Neural cell (in vitro differentiated cells): ENCODE data around the gene LVRN. TPM values are rescaled to one million over a fixed set of nuclear protein-coding genes. Genes with fewer than 3 reads are reported as not detected.

Experiments
- H2AFZ ChIP-seq: fragments of 200-600, 300-800 bp; sonication (generic), shearing (Covaris generic); 2 replicates; pipeline ENCODE4 v1.6.0; 2014; ENCODE audit warnings: low read depth, mild to moderate bottlenecking, antibody characterized with exemption, low read length, moderate library complexity
- H3F3A ChIP-seq: fragments of 200-600 bp; shearing (Covaris generic); 2 replicates; pipeline ENCODE4 v1.6.1; 2016; ENCODE audit warnings: mild to moderate bottlenecking, moderate library complexity, mixed read lengths, antibody characterized with exemption, low read length; ENCODE audit not compliant: insufficient read depth, poor library complexity, severe bottlenecking
- H3K27ac ChIP-seq: fragments of 200-600, 300-800 bp; sonication (generic), shearing (Covaris generic); 2 replicates; pipeline ENCODE4 v1.5.1; 2014; ENCODE audit warnings: mild to moderate bottlenecking, low read length, moderate library complexity
- H3K27me3 ChIP-seq: fragments of 300-800, 200-600 bp; sonication (generic), shearing (Covaris generic); 2 replicates; pipeline ENCODE4 v1.6.0; 2014; ENCODE audit warnings: mild to moderate bottlenecking, low read depth, low read length, moderate library complexity; ENCODE audit not compliant: insufficient read depth
- H3K36me3 ChIP-seq: fragments of 300-800, 200-600 bp; sonication (generic), shearing (Covaris generic); 2 replicates; pipeline ENCODE4 v1.5.1; 2014; ENCODE audit warnings: mild to moderate bottlenecking, antibody characterized with exemption, low read length, moderate library complexity; ENCODE audit not compliant: insufficient read depth
- H3K4me2 ChIP-seq: fragments of 300-800, 200-600 bp; sonication (generic), shearing (Covaris generic); 2 replicates; pipeline ENCODE4 v1.6.0; 2014; ENCODE audit warnings: mild to moderate bottlenecking, low read length
- H3K4me3 ChIP-seq: fragments of 300-800, 200-600 bp; sonication (generic), shearing (Covaris generic); 2 replicates; pipeline ENCODE4 v1.5.1; 2014; ENCODE audit warnings: mild to moderate bottlenecking, low read length, moderate library complexity
- H3K79me2 ChIP-seq: fragments of 200-600 bp; shearing (Covaris generic); replicated peaks from 2 replicates; pipeline ENCODE4 v1.6.0; 2014; ENCODE audit warnings: mild to moderate bottlenecking, low read length, moderate library complexity; ENCODE audit not compliant: insufficient read depth
- H3K9ac ChIP-seq: fragments of 300-800, 200-600 bp; sonication (generic), shearing (Covaris generic); 2 replicates; pipeline ENCODE4 v1.6.1; 2016; ENCODE audit warnings: mild to moderate bottlenecking, low read length, mixed read lengths
- H3K9me2 ChIP-seq: fragments of 200-600 bp; shearing (Covaris generic); 2 replicates; pipeline ENCODE4 v1.6.1; 2016; ENCODE audit warnings: mild to moderate bottlenecking, low read length, mixed read lengths; ENCODE audit not compliant: insufficient read depth
- H3K9me3 ChIP-seq: fragments of 200-600, 300-800 bp; sonication (generic), shearing (Covaris generic); 2 replicates; pipeline ENCODE4 v1.6.1; 2016; ENCODE audit warnings: mild to moderate bottlenecking, mixed run types, low read length, moderate library complexity, mixed read lengths
- H4K20me1 ChIP-seq: fragments of 200-600 bp; shearing (Covaris generic); 2 replicates; pipeline ENCODE4 v1.6.1; 2016; ENCODE audit warnings: mild to moderate bottlenecking, mixed run types; ENCODE audit not compliant: insufficient read depth
- EP300 ChIP-seq: fragments of 450-650 bp; conservative IDR thresholded peaks from 2 replicates; pipeline ENCODE4 v1.6.1; 2014; ENCODE audit warnings: antibody characterized with exemption, mild to moderate bottlenecking, moderate library complexity; ENCODE audit not compliant: poor library complexity, severe bottlenecking
- EZH2 ChIP-seq: fragments of 200-600, 300-800 bp; shearing (Covaris generic), sonication (generic); IDR thresholded peaks from 2 replicates; pipeline ENCODE4 v1.6.1; 2014; ENCODE audit warnings: antibody characterized with exemption, low read length, borderline replicate concordance, mild to moderate bottlenecking; ENCODE audit not compliant: insufficient read depth, poor library complexity, severe bottlenecking
- MXI1 ChIP-seq: fragments of 450-650 bp; conservative IDR thresholded peaks from 2 replicates; pipeline ENCODE4 v1.6.1; 2014; ENCODE audit warnings: antibody characterized with exemption, mild to moderate bottlenecking; ENCODE audit not compliant: poor library complexity, severe bottlenecking
- POLR2AphosphoS5 ChIP-seq: IDR thresholded peaks from 2 replicates; pipeline ENCODE4 v1.6.1; 2012
- RAD21 ChIP-seq: fragments of 450-650 bp; conservative IDR thresholded peaks from 2 replicates; pipeline ENCODE4 v1.6.1; 2014; ENCODE audit warnings: antibody characterized with exemption, mild to moderate bottlenecking, moderate library complexity
- SMC3 ChIP-seq: fragments of 450-650 bp; conservative IDR thresholded peaks from 2 replicates; pipeline ENCODE4 v1.6.1; 2014; ENCODE audit warnings: antibody characterized with exemption, mild to moderate bottlenecking, moderate library complexity; ENCODE audit not compliant: poor library complexity
- TAF1 ChIP-seq: IDR thresholded peaks from 2 replicates; pipeline ENCODE4 v1.6.1; 2012; ENCODE audit warnings: low read depth
- polyA plus RNA-seq: library from polyadenylated mRNA; depleted of rRNA; stranded (reverse); fragments of >200 nt; gene quantifications from 2 replicates; pipeline ENCODE4 v1.2.3, GENCODE V29; 2014
- TF ChIP-seq, protein P1 (sequence below): IDR thresholded peaks from 2 replicates; pipeline ENCODE4 v1.6.1; 2012; ENCODE audit warnings: borderline replicate concordance
- TF ChIP-seq, protein P2 (sequence below): fragments of 450-650 bp; IDR thresholded peaks from 2 replicates; pipeline ENCODE4 v1.5.1; 2014; ENCODE audit warnings: antibody characterized with exemption, mild to moderate bottlenecking, moderate library complexity; ENCODE audit not compliant: poor library complexity, severe bottlenecking

LVRN gene
- polyA plus RNA-seq, 1 donor from 2014 or later = 3.5 TPM

DNA sequence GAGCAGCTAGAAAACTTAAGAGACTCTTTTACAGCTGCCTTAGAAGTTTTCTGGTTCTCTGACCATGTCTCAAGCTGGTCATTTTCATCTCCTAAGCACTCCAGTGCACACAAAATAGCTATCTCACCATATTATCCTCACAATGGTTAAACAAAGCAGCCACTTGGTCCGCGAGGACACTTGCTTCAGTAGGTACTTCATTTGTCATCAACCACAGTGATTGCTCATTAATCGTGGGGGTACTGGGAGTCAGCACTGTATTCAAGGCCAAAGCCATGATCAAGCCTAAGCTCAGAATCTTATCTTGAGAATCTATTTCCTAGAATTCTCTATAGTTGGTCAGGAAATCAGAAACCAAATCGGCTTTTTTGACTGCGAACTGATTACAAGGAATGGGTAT is 72.8 kb downstream of the LVRN start:
- H3K4me2 ChIP-seq = no peak overlapping the region
- no peaks in the 10 kb centered on the region for H3K36me3 ChIP-seq
- H3K9me3 ChIP-seq = no peaks in the 10 kb centered on the region
- H3K27me3 ChIP-seq = no peaks in the 10 kb centered on the region
- H3K4me3 ChIP-seq = no peak overlapping the region
- H3K9me2 ChIP-seq = no peaks in the 10 kb centered on the region
- TF ChIP-seq, protein P1, sequence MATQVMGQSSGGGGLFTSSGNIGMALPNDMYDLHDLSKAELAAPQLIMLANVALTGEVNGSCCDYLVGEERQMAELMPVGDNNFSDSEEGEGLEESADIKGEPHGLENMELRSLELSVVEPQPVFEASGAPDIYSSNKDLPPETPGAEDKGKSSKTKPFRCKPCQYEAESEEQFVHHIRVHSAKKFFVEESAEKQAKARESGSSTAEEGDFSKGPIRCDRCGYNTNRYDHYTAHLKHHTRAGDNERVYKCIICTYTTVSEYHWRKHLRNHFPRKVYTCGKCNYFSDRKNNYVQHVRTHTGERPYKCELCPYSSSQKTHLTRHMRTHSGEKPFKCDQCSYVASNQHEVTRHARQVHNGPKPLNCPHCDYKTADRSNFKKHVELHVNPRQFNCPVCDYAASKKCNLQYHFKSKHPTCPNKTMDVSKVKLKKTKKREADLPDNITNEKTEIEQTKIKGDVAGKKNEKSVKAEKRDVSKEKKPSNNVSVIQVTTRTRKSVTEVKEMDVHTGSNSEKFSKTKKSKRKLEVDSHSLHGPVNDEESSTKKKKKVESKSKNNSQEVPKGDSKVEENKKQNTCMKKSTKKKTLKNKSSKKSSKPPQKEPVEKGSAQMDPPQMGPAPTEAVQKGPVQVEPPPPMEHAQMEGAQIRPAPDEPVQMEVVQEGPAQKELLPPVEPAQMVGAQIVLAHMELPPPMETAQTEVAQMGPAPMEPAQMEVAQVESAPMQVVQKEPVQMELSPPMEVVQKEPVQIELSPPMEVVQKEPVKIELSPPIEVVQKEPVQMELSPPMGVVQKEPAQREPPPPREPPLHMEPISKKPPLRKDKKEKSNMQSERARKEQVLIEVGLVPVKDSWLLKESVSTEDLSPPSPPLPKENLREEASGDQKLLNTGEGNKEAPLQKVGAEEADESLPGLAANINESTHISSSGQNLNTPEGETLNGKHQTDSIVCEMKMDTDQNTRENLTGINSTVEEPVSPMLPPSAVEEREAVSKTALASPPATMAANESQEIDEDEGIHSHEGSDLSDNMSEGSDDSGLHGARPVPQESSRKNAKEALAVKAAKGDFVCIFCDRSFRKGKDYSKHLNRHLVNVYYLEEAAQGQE = no peak
- TF ChIP-seq EZH2 = no peak
- no peak for TF ChIP-seq POLR2AphosphoS5
- no peak overlapping the region for H3K27ac ChIP-seq
- no peaks in the 10 kb centered on the region for H3F3A ChIP-seq
- no peaks in the 10 kb centered on the region for H4K20me1 ChIP-seq
- H2AFZ ChIP-seq = no peak overlapping the region
- no peak overlapping the region for H3K9ac ChIP-seq
- no peaks in the 10 kb centered on the region for H3K79me2 ChIP-seq

DNA sequence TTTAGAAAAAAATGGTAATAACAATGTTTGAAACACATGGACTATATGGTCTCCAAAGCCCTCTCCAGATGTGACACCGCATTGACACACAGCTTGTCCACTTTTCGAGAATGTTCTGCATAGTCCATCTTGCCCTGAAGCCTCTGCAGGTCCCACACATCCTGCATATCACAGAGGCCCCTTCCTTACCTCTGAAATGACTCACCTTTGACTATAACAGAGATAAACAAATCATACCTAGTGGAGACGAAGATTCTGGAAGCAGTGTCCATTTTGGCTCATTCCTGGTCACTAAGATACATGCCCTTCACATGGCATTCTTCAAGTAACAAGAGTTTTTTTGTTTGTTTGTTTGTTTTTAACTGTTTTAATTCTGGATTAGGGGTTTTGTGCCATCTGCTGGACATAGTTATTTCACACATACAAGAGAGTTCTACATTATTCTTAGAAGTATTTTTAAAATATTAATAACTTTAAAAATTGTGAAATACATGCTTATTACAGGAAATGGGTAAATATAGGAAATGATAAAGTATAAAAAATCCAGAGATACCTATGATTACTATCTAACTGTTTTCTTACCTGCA is 75.1 kb downstream of the LVRN start:
- Histone ChIP-seq H3K9me2 (no peaks in the 10 kb centered on the region), H3F3A (no peaks in the 10 kb centered on the region), H3K9me3 (no peaks in the 10 kb centered on the region), H3K4me3 (no peak overlapping the region), H3K36me3 (no peaks in the 10 kb centered on the region), H2AFZ (no peak overlapping the region), H4K20me1 (no peaks in the 10 kb centered on the region), H3K27ac (no peak overlapping the region), H3K4me2 (no peak overlapping the region), H3K79me2 (no peaks in the 10 kb centered on the region), H3K9ac (no peak overlapping the region), H3K27me3 (no peaks in the 10 kb centered on the region)
- TF ChIP-seq TAF1 = no peak
- TF ChIP-seq EZH2 = no peak
- no peak for TF ChIP-seq RAD21
- TF ChIP-seq, protein P1 = no peak

DNA sequence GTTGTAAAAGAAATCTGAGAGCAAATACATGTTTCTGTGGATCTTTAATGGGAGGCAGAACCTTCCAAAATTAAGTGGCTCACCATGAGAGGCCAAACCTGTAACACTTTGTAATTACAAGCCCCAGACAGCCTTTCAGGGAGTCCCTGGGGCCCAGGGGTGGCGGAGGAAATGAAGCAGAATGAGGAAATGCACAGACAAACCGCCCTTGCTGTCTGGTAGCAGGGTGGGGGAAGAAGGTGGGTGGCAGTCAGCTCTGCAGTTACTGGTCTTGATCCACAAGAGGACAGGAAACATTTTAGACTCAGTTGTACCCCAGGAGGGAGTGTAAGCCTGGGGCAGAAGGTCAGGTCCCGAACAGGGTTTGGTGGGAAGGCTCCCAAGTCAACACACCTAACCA is 76.5 kb downstream of the LVRN start:
- H3K9me2 ChIP-seq = no peaks in the 10 kb centered on the region
- H3K79me2 ChIP-seq = no peaks in the 10 kb centered on the region
- TF ChIP-seq MXI1 (no peak), EP300 (no peak), POLR2AphosphoS5 (no peak), EZH2 (no peak), TAF1 (no peak), RAD21 (no peak), SMC3 (no peak)
- TF ChIP-seq, protein P2, sequence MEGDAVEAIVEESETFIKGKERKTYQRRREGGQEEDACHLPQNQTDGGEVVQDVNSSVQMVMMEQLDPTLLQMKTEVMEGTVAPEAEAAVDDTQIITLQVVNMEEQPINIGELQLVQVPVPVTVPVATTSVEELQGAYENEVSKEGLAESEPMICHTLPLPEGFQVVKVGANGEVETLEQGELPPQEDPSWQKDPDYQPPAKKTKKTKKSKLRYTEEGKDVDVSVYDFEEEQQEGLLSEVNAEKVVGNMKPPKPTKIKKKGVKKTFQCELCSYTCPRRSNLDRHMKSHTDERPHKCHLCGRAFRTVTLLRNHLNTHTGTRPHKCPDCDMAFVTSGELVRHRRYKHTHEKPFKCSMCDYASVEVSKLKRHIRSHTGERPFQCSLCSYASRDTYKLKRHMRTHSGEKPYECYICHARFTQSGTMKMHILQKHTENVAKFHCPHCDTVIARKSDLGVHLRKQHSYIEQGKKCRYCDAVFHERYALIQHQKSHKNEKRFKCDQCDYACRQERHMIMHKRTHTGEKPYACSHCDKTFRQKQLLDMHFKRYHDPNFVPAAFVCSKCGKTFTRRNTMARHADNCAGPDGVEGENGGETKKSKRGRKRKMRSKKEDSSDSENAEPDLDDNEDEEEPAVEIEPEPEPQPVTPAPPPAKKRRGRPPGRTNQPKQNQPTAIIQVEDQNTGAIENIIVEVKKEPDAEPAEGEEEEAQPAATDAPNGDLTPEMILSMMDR = no peak
- TF ChIP-seq, protein P1 = no peak
- no peak overlapping the region for H2AFZ ChIP-seq
- no peaks in the 10 kb centered on the region for H3K36me3 ChIP-seq
- H4K20me1 ChIP-seq = no peaks in the 10 kb centered on the region
- H3K9ac ChIP-seq = no peak overlapping the region
- H3K4me3 ChIP-seq = no peak overlapping the region
- H3K4me2 ChIP-seq = no peak overlapping the region
- H3K27ac ChIP-seq = no peak overlapping the region
- H3K27me3 ChIP-seq = no peaks in the 10 kb centered on the region
- H3F3A ChIP-seq = no peaks in the 10 kb centered on the region
- no peaks in the 10 kb centered on the region for H3K9me3 ChIP-seq
